Osteoblast (primary cell): ENCODE results near the gene BTBD2. TPM values are rescaled to one million over a fixed set of nuclear protein-coding genes. Genes with fewer than 3 reads are reported as not detected.
A peak's percentile ranks its signal among the peaks of the same experiment; 100 is the strongest.

Experiments
- DNase-seq: peaks from one replicate; pipeline ENCODE4 v3.0.0; 2011; ENCODE audit warnings: low spot score, mixed read lengths; ENCODE audit not compliant: insufficient read length; ENCODE audit errors: missing footprints
- H2AFZ ChIP-seq: 2 replicates; pipeline ENCODE4 v1.6.0; 2011; ENCODE audit warnings: mild to moderate bottlenecking, low read length
- H3K27ac ChIP-seq: 2 replicates; pipeline ENCODE4 v1.5.1; 2011; ENCODE audit warnings: mild to moderate bottlenecking, low read depth, low read length, moderate library complexity
- H3K27me3 ChIP-seq: 2 replicates; pipeline ENCODE4 v1.6.0; 2012; ENCODE audit warnings: mild to moderate bottlenecking, control low read depth, inconsistent platforms, low read length, moderate library complexity; ENCODE audit not compliant: insufficient read depth
- H3K36me3 ChIP-seq: 2 replicates; pipeline ENCODE4 v1.5.1; 2011; ENCODE audit warnings: mild to moderate bottlenecking, low read length, control low read depth, moderate library complexity; ENCODE audit not compliant: insufficient read depth
- H3K4me1 ChIP-seq: 2 replicates; pipeline ENCODE4 v1.5.1; 2011; ENCODE audit warnings: mild to moderate bottlenecking, low read length, control low read depth, moderate library complexity; ENCODE audit not compliant: insufficient read depth
- H3K4me2 ChIP-seq: 2 replicates; pipeline ENCODE4 v1.6.0; 2011; ENCODE audit warnings: mild to moderate bottlenecking, low read length; ENCODE audit not compliant: insufficient read depth
- H3K4me3 ChIP-seq: fragments of 200-600 bp; sonication (generic); 3 replicates; pipeline ENCODE4 v1.5.1; 2012; ENCODE audit warnings: mild to moderate bottlenecking, low read length, inconsistent platforms; ENCODE audit not compliant: insufficient read depth
- H3K79me2 ChIP-seq: 2 replicates; pipeline ENCODE4 v1.6.0; 2012; ENCODE audit warnings: mild to moderate bottlenecking, low read length, control low read depth, inconsistent platforms; ENCODE audit not compliant: insufficient read depth
- H3K9me3 ChIP-seq: 2 replicates; pipeline ENCODE4 v1.5.1; 2011; ENCODE audit warnings: low read depth, low read length, control low read depth
- H4K20me1 ChIP-seq: 2 replicates; pipeline ENCODE4 v1.6.0; 2012; ENCODE audit warnings: mild to moderate bottlenecking, low read length, control low read depth; ENCODE audit not compliant: insufficient read depth
- total RNA-seq: library from RNA; depleted of rRNA; stranded (reverse); fragments of >200 nt; gene quantifications from 2 replicates; pipeline ENCODE4 v1.2.3, GENCODE V29; 2012
- TF ChIP-seq, protein P1 (sequence below): IDR thresholded peaks from 2 replicates; pipeline ENCODE4 v1.5.1; 2011; ENCODE audit warnings: mild to moderate bottlenecking, low read depth, low read length, moderate library complexity; ENCODE audit errors: extremely low read depth

Gene BTBD2
- total RNA-seq, 1 donor, result 57.5 TPM

- Histone ChIP-seq H3K9me3 (peaks cover 3% of the 10 kb centered on the region), H3K27ac (no peak overlapping the region)
Measured at GRCh38 chr19:2021453-2022140, 6.1 kb upstream of the BTBD2 start.

GRCh38 chr19:2018752-2019151 lies 3.2 kb upstream of the BTBD2 start:
- no peak for DNase-seq
- Histone ChIP-seq H4K20me1 (no peaks in the 10 kb centered on the region), H2AFZ (no peak overlapping the region), H3K36me3 (no peaks in the 10 kb centered on the region), H3K4me1 (peaks cover 4% of the 10 kb centered on the region), H3K9me3 (no peaks in the 10 kb centered on the region), H3K4me2 (no peak overlapping the region), H3K79me2 (peaks cover 20% of the 10 kb centered on the region), H3K4me3 (no peak overlapping the region), H3K27me3 (peaks cover 3% of the 10 kb centered on the region), H3K27ac (no peak overlapping the region)
- TF ChIP-seq, protein P1, sequence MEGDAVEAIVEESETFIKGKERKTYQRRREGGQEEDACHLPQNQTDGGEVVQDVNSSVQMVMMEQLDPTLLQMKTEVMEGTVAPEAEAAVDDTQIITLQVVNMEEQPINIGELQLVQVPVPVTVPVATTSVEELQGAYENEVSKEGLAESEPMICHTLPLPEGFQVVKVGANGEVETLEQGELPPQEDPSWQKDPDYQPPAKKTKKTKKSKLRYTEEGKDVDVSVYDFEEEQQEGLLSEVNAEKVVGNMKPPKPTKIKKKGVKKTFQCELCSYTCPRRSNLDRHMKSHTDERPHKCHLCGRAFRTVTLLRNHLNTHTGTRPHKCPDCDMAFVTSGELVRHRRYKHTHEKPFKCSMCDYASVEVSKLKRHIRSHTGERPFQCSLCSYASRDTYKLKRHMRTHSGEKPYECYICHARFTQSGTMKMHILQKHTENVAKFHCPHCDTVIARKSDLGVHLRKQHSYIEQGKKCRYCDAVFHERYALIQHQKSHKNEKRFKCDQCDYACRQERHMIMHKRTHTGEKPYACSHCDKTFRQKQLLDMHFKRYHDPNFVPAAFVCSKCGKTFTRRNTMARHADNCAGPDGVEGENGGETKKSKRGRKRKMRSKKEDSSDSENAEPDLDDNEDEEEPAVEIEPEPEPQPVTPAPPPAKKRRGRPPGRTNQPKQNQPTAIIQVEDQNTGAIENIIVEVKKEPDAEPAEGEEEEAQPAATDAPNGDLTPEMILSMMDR, result no peak

More at GRCh38 chr19:2021453-2022140, 6.1 kb upstream of the BTBD2 start:
- Histone ChIP-seq H2AFZ (no peak overlapping the region), H3K4me2 (no peak overlapping the region), H4K20me1 (no peaks in the 10 kb centered on the region), H3K36me3 (no peaks in the 10 kb centered on the region), H3K79me2 (no peaks in the 10 kb centered on the region), H3K27me3 (peaks cover 3% of the 10 kb centered on the region), H3K4me1 (no peaks in the 10 kb centered on the region), H3K4me3 (no peak overlapping the region)
- DNase-seq, result peak; percentile 62
- TF ChIP-seq, protein P1, result no peak

DNA sequence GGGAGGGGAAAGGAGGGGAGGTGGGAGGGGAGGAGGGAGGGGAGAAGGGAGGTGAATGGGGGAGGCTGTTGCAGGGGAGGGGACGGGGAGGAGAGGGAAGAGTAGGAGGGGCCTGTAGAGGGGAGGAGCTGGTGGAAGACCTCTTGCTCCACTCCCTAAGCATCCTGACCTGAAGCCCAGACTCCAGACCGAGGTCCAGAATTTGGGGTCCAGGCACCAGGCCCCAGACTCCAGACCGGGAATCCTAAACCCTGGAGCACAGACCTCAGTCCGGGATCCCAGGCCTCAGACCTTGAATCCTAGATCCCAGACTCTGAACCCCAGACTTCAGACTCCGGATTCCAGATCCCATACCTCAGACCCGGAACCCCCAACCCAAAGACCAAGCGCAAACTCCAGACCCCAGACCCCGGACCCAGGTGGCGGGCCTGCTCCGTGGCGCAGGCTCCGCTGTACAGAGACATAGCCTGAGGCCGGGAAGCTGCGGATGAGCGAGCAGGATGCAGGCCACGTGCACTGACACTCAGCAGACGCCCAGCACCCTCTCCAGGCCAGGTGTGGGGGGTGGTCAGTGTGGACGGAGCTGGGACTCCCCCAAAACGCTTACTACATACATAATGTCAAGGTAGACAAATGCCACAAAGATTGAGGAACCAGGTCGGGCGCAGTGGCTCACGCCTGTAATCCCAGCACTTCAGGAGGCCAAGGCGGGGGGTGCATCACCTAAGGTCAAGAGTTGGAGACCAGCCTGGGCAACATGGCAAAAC lies 710 bp upstream of the BTBD2 start:
- no peak overlapping the region for H3K27ac ChIP-seq
- no peaks in the 10 kb centered on the region for H3K36me3 ChIP-seq
- peaks cover 39% of the 10 kb centered on the region for H3K79me2 ChIP-seq
- peak overlapping the region; percentile 45 for H3K4me2 ChIP-seq
- peak; percentile 98 for DNase-seq
- H2AFZ ChIP-seq, result peak overlapping the region; percentile 84
- no peaks in the 10 kb centered on the region for H3K9me3 ChIP-seq
- peaks cover 13% of the 10 kb centered on the region for H4K20me1 ChIP-seq
- H3K4me3 ChIP-seq, result peak overlapping the region; percentile 54
- TF ChIP-seq, protein P1, result no peak
- H3K4me1 ChIP-seq, result peaks cover 4% of the 10 kb centered on the region
- H3K27me3 ChIP-seq, result no peaks in the 10 kb centered on the region
